Vagina (tissue), 2 donors: ENCODE data around the gene SERPINA5.

Experiments
- CTCF ChIP-seq, 3 experiments: fragments of 450-650 bp in 2 of 3; fragments of 200-600 bp in 1 of 3; sonication (generic) in 1 of 3; IDR thresholded peaks; one replicate each; pipeline ENCODE4 v1.5.1; 2017 to 2019; ENCODE audit warnings: antibody characterized with exemption in 3 of 3, mild to moderate bottlenecking in 2 of 3, moderate library complexity in 2 of 3
- POLR2A ChIP-seq, 2 donors: fragments of 450-650 bp; IDR thresholded peaks; one replicate each; pipeline ENCODE4 v1.6.1; 2017; ENCODE audit warnings: antibody characterized with exemption in 2 of 2, mild to moderate bottlenecking in 2 of 2, moderate library complexity in 2 of 2
- POLR2AphosphoS5 ChIP-seq, 2 donors: sonication (generic); formaldehyde crosslinking; IDR thresholded peaks; one replicate each; pipeline ENCODE4 v1.9.0; 2017; ENCODE audit warnings: antibody characterized with exemption in 2 of 2, mild to moderate bottlenecking in 2 of 2, low read depth in 1 of 2; ENCODE audit not compliant: insufficient read depth in 1 of 2

GRCh38 chr14:94550041-94550440, 31.2 kb upstream of the SERPINA5 start:
- TF ChIP-seq CTCF (IDR thresholded peaks at IDR 0.05) (no peak), POLR2AphosphoS5 (IDR thresholded peaks at IDR 0.05; ENCODE audit: insufficient read depth in 1 of 2, low read depth in 1 of 2) (no peak), POLR2A (IDR thresholded peaks at IDR 0.05) (no peak)
